Hematopoietic multipotent progenitor cell treated with erythropoietin and hydrocortisone succinate and interleukin-3 and kit ligand, for 17 days (in vitro differentiated cells): Measurements from ENCODE around the gene ARCN1.
"Not testable (repeated sequence)": the region's sequence is repeated elsewhere in the genome, so short reads cannot be mapped to it uniquely, and the experiment has no call there.

Experiments used
- DNase-seq: peaks from one replicate; pipeline ENCODE4 v3.0.0-alpha.2; 2015; ENCODE audit warnings: low spot score

Gene ARCN1

DNA sequence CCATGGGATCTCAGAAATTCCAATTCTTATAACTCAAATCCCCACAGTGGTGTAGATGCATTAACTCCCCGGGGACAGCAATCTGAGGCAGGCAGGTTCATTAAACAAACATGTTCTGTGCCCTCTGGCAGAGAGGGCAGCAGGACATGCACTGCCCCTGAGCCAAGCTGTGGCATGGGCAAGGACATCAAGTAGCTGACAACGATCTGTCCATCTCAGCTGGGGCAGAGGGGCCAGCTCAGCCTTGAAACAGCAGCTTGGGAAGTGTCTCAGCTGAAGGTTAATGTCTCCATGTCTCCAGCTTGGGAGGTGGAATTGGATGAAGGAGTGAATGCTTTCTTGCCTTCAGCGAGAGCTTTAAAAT lies 27.6 kb upstream of the ARCN1 start:
- no peak for DNase-seq

DNA sequence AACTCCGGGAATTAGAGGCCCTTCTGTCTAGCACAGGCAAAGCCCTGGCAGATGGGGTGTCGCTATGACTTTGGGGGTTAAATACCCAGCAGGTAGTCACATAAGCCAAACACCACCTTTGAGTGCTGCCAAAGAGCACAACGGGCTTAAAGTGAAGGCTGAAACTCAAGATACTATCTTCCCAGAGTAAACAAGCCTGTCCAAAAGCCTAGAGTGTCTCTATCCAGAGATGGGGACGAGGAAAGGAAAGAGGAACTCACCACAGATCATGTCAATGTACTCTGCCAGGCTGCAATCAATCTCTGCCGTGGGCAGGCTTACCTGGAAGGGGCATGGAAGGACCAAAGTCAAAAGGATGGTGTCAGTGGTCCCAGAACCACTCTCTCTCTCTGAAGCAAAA lies 26.7 kb upstream of the ARCN1 start:
- DNase-seq = no peak

DNA sequence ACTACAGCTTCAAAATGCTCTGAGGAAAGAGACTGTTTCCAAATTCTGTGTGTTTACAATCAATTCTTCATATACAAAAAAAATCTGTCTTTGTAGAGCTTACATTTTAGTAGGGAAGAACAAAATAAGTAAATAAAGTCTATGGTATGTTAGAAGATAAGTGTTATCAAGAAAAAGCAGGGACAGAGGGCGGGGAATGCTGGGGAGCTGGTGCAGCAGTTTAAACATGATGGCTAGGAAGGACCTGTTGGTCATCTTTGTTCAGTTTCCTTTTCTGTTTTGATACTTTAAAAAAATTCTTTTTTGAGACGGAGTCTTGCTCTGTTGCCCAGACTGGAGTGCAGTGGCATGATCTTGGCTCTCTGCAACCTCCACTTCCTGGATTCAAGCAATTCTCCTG lies 25.1 kb upstream of the ARCN1 start:
- DNase-seq = peak; percentile 26

DNA sequence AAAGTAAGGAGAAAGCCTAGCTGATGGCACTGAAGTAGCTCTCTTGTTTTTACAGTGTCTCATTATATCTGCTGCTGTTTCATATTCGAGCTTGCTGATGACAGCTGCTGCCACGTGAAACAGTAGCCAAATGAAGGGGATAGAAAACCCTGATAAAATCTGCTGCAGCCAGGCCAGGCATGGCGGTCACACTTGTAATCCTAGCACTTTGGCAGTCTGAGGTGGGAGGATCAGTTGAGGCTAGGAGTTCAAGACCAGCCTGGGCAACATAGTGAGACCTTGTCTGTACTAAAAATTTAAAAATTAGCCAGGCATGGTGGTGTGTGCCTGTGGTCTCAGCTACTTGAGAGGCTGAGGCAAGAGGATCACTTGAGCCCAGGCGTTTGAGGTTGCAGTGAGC lies 19.9 kb upstream of the ARCN1 start:
- no peak for DNase-seq

- no peak for DNase-seq
Measured at GRCh38 chr11:118560806-118561205, 11.4 kb upstream of the ARCN1 start.

- DNase-seq = no peak
Measured at GRCh38 chr11:118565051-118565450, 7.2 kb upstream of the ARCN1 start.

DNA sequence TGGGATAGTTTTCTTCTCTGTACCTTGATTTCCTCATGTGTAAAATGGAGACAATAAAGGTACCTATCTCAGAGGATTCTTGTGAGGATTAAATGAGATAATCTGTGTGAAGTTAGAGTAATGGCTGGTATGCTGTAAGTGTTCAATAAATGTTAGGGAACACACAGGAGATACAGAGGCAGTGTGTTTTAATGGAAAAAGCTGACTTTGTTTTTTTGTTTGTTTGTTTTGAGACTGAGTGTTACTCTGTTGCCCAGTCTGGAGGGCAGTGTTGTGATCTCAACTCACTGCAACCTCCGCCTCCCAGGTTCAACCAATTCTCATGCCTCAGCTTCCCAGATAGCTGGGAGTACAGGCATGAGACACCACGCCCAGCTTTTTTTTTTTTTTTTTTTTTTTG lies 2.5 kb upstream of the ARCN1 start:
- DNase-seq = no peak

GRCh38 chr11:118570787-118571186 lies 1.4 kb upstream of the ARCN1 start:
- no peak for DNase-seq

DNA sequence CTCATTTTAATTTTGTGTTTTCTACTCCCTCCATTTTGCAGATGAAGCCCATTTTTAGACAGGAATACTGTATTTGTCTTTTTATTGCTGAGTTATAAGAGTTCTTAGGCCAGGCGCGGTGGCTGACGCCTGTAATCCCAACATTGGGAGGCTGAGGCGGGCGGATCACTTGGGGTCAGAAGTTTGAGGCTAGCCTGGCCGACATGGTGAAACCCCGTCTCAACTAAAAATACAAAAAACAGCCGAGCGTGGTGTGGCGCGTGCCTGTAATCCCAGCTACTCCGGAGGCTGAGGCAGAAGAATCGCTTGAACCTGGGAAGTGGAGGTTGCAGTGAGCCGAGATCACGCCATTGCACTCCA lies 528 bp upstream of the ARCN1 start:
- not testable (repeated sequence) for DNase-seq

- peak; percentile 57 for DNase-seq
Measured at GRCh38 chr11:118572981-118573550, 857 bp downstream of the ARCN1 start.

- DNase-seq = no peak
Measured at GRCh38 chr11:118574636-118575035, 2.4 kb downstream of the ARCN1 start.

GRCh38 chr11:118577995-118578394 lies 5.8 kb downstream of the ARCN1 start:
- not testable (repeated sequence) for DNase-seq

DNA sequence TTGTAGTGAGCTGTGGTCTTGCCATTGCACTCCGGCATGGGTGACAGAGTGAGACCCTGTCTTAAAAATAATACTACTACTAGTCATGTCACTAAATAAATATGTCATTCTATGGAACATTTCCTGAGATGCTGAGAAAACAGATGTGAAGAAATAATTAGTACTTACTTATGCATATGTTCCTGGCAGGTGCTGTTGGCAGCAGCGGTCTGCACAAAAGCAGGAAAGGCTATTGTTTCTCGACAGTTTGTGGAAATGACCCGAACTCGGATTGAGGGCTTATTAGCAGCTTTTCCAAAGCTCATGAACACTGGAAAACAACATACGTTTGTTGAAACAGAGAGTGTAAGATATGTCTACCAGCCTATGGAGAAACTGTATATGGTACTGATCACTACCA lies 8.8 kb downstream of the ARCN1 start:
- DNase-seq = no peak

DNA sequence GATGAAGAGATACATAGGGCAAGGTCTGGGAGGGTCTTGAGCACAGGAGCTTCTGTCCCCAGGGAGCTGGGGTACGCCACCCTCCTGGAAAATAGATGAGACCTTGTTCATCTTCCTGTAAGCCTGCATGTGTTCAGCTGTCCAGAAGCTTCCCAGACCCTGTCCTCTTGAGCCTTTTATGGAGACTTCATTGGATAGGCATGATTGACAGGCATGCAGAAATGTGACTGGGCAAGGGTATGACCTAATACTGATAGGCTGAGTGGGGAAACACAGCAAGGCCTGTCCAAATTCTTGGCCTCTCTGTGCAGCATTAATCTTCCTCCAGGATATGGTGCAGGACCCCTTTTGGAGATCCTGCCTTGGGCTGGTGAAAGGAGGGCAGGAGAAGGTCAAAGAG lies 15.7 kb downstream of the ARCN1 start:
- no peak for DNase-seq

DNA sequence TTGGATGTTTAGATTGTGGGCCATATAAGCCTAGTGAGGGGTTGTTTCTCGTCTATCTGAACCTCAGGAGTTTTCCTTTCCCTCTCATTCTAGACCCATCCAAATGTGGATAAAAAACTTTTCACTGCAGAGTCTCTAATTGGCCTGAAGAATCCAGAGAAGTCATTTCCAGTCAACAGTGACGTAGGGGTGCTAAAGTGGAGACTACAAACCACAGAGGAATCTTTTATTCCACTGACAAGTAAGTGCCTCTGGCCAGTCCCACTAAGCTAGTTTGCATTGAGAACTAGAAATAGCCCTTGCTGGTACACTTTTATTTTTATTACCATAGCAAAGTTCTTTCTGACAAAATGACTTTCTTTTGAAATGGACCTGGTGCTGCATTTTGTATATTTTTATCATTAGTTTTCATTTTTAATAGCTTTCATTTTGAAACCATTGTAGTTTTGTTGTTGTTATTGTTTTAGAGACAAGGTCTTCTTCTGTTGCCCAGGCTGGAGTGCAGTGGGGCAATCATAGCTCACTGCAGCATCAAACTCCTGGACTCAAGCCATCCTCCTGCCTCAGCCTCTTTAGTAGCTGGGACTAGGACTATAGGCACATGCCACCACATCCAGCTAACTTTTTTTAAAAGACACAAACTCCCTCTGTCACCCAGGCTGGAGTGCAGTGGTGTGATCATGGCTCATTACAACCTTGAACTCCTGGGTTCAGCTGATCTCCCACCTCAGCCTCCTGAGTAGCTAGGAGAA lies 20.6 kb downstream of the ARCN1 start:
- DNase-seq = no peak

DNA sequence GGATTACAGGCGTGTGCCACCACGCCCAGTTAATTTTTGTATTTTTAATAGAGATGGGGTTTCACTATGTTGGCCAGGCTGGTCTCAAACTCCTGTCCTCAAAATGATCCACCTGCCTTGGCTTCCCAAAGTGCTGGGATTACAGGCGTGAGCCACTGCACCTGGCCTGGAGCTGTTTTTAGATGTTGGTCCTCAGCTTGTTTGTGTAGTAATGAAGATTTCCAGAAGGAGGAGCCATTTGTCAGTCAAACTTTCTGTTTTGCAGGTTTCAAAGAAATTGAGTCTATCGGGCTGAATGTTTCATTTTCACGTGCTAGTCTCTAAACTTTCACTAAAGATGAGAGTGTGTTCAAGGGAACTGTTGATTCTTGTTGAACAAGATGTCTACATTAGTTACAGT lies 22.8 kb downstream of the ARCN1 start:
- DNase-seq = peak; percentile 67

DNA sequence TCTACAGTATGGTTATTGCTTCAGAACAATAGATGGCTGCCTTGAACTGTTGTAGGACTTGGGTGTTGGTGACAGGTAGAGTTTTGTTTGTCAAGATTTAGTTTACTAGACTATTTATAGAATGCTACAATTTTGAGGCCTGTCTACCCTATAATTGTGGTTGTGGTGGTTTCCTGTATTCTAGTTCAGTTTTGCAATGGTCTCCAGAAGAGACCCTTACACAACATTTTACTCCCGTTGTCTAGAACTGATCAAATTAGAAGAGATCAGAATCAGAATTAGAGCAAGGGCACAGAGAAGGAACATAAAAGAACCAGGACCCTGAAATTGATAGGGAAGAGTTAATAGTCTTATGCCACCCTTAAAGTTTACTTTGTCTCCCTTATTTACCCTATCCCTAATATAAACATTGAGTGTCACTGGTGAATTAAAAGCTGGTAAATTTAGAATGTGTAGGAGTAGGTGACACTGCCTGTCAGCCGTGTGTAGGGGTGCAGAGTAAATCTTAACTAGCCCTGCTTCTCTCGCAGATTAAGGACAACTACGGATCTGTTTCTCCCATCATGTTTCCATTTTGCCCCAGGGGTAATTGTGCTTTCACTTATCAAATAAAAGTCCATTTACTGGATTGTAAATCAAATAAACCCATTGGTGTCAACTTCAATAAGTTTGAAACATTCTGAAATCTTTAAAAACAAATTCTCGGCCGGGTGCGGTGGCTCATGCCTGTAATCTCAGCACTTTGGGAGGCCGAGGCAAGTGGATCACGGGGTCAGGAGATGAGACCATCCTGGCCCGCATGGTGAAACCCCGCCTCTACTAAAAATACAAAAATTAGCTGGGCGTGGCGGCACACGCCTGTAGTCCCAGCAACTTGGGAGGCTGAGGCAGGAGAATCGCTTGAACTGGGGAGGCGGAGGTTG lies 24.3 kb downstream of the ARCN1 start:
- DNase-seq = no peak

- DNase-seq = no peak
Measured at GRCh38 chr11:118597556-118597955, 25.3 kb downstream of the ARCN1 start.

DNA sequence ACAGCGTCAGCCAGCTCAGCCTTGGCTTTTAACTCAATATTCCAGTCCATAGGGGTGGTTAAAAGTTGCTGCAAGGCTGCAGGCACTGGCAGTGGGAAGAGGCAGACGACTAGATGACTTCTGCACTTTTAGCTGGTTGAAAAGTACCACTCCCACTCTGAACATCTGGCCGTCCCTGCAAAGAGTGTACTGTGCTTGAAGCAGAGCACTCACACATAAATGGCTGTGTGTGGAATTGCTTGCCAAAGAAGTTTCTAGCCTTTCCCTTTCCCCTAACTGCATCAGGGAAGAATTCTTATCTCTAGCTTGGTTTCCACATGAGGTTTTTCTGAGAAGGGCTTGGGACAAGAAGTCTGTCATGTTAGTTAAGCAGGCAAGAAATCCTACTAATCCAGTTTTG lies 30.1 kb downstream of the ARCN1 start:
- no peak for DNase-seq

GRCh38 chr11:118603709-118604108 lies 31.5 kb downstream of the ARCN1 start:
- DNase-seq = not testable (repeated sequence)

- no peak for DNase-seq
Measured at GRCh38 chr11:118604566-118604965, 32.4 kb downstream of the ARCN1 start.

GRCh38 chr11:118605116-118605867 lies 33.1 kb downstream of the ARCN1 start:
- no peak for DNase-seq
